KOPT-K1 (cell line): ENCODE data around the gene POGLUT3.

ENCODE experiments used
- H3K27ac ChIP-seq: fragments of 200-600 bp; sonication (generic); 2 replicates; pipeline ENCODE4 v1.5.1; 2016; ENCODE audit warnings: antibody characterized with exemption, mild to moderate bottlenecking, low read depth, low read length; ENCODE audit not compliant: poor library complexity, severe bottlenecking
- H3K36me3 ChIP-seq: fragments of 200-600 bp; sonication (generic); 2 replicates; pipeline ENCODE4 v1.5.1; 2017; ENCODE audit warnings: antibody characterized with exemption, mild to moderate bottlenecking, low read length, moderate library complexity; ENCODE audit not compliant: insufficient read depth
- H3K9me3 ChIP-seq: fragments of 200-600 bp; sonication (generic); 2 replicates; pipeline ENCODE4 v1.5.1; 2017; ENCODE audit warnings: antibody characterized with exemption, low read length, mild to moderate bottlenecking; ENCODE audit not compliant: insufficient read depth, poor library complexity, severe bottlenecking

Gene POGLUT3

DNA sequence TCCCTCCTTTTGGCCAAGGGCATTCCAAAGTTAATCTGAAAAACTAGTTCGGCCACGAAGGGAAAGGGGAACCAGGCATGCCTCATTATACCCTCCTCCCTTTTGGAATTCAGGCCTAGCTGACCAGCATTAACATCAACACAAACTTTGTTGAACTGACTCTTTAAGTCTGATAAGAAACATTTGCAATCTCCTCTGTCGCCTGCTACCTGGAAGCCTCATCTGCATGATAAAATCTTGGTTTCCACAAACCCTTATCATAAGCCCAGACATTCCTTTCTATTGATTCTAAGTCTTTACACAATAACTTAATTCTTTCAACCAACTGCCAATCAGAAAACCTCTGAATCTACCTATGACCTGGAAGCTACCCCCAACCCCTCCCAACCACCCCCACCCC lies 11.4 kb downstream of the POGLUT3 start:
- peaks cover 91% of the 10 kb centered on the region for H3K36me3 ChIP-seq
- no peak overlapping the region for H3K27ac ChIP-seq
- no peaks in the 10 kb centered on the region for H3K9me3 ChIP-seq

GRCh38 chr11:108486331-108486730 lies 11.9 kb downstream of the POGLUT3 start:
- Histone ChIP-seq H3K27ac (no peak overlapping the region), H3K36me3 (peaks cover 96% of the 10 kb centered on the region), H3K9me3 (no peaks in the 10 kb centered on the region)

DNA sequence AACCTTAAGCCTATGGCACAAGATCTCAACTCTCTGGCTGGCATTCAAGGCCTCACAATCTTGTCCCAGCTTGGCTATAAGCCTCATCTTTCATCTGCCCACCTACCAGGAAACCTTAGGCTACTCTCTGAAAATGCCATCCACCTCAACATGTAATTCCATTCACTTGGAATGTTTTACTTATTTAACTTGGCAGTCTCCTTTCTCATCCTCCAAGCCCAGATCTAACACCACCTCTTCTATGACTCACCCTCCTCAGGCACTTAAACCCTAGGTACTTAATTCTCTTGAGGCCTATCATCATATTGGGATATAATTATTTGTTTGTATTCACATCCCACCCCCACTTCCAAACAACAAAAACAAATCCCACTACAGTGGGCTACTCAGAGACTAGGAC lies 15.0 kb downstream of the POGLUT3 start:
- Histone ChIP-seq H3K36me3 (peaks cover 97% of the 10 kb centered on the region), H3K27ac (no peak overlapping the region), H3K9me3 (no peaks in the 10 kb centered on the region)

GRCh38 chr11:108474664-108475463 lies 23.3 kb downstream of the POGLUT3 start:
- H3K36me3 ChIP-seq: peaks cover 75% of the 10 kb centered on the region

DNA sequence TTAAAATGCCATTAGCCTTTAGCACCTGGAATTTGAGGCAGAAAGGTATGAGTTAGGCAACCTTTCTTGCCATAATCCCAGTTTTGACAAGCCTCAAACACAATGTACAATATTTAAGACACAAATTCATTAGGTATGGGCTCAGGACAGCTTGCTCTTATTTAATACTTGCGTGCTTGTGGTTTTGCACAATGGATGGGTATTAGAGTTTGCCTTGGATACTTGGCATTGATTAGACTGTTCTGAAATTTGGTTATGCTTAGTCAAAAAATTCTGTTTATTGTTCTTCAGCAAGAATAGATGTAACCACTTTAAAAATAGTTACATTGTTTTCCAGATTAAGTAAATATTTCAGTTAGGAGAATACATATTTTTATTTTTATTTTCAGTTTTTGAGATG lies 25.5 kb downstream of the POGLUT3 start:
- Histone ChIP-seq H3K27ac (no peak overlapping the region), H3K36me3 (peaks cover 54% of the 10 kb centered on the region), H3K9me3 (no peaks in the 10 kb centered on the region)

More at GRCh38 chr11:108474664-108475463, 23.3 kb downstream of the POGLUT3 start:
- H3K9me3 ChIP-seq: no peaks in the 10 kb centered on the region
- H3K27ac ChIP-seq: no peak overlapping the region

DNA sequence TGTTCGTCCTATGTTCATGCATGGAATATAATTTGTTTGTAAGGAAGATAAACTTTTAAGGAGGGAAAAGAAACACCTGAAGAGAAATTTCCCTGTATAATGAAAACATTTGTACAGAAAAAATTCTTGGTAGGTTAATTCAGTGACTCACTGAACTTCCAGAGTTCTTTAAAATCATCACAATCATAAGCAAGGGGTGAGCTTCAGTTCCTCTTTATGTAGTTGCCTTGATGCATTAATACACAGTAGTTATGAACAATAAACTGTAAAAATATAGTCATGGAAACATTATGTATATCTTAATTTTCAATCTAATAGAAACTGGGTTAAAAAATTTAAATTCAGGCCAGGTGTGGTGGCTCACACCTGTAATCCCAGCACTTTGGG lies 29.7 kb downstream of the POGLUT3 start:
- Histone ChIP-seq H3K9me3 (no peaks in the 10 kb centered on the region), H3K36me3 (peaks cover 12% of the 10 kb centered on the region), H3K27ac (no peak overlapping the region)

DNA sequence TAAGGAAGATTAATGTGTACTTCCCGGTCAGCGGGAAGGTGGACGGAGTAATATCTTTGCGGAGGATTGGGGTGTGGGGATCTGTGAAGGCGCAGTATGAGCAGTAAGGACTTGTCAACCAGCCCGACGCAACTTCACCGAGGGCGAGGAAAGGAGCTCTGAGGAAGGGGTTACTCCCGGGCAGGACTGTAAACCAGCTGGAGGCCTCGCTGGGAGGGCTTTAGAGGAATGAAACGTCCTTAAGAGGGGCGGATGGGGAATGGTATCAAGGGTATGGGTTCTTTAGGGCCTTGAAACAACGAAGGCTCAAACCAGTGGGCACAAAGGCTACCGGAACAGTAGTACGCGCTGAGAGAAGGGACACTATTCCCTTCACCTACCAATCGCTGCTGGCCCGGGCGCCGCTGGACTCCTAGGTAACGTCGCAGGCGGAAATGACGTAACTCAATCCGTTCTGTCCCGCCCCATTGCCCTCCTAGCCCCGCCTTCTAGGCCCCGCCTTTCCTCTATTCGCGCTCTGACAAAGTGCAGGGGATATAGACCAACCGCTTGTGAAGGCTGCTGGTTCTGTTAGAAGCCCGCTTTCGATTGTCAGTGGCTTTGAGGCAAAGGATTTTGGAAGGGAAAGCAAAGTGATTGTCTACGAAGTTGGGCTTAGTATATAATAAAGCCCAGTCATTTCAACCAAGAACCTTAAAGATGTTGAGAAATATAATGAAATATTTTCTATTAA lies 30.9 kb downstream of the POGLUT3 start, which contains the start of gene C11orf65:
Gene C11orf65 (minus strand): TSS at position 439 of the 733 bp plus-strand sequence. CDS start 5,970 bp downstream, outside the sequence.
- Histone ChIP-seq H3K36me3 (0 out of 2 replicates have a peak, but pooled peaks cover under 1% of the 10 kb centered on the region), H3K9me3 (no peaks in the 10 kb centered on the region), H3K27ac (peak within 1 kb of the TSS; percentile 69)

DNA sequence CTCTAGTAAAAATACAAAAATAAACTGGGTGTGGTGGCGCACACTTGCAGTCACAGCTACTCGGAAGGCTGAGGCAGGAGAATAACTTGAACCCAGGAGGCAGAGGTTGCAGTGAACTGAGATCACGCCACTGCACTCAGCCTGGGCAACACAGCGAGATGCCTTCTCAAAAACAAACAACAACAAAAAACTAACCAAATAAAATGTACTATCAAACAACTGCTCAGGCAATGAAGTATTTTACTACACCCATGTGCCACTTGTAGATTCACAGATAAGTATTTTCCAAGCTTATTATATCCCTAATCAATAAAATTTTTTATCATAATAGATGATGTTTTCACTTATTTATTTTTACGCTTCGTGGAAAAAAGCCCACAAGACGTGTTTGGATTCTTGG lies 31.8 kb downstream of the POGLUT3 start:
- Histone ChIP-seq H3K9me3 (no peaks in the 10 kb centered on the region), H3K27ac (peak overlapping the region; percentile 69), H3K36me3 (no peaks in the 10 kb centered on the region)

DNA sequence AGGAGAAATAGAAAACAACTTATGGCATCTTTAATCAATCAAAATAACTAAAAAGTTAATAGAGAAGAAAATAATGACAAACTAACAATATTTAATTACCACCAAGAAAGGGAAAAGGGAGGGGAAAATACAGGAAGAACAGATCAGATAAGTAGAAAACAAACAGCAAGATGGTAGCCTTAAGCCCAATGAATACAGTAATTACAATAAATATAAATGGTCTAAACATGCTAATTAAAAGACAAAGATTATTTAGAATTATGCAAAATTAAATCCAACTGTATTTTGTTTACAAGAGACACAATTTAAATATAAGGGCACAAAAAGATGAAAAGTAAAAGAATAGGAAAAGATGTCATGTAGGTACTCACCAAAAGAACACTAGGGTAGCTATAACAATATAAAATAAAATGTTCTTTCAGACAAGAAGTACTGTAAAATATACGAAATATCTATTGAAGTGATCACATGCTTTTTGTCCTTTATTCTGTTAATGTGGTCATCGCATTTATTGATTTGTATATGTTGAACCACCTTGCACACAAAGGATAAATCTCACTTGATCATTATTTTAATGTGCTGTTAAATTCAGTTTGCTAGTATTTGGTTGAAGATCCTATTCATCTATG lies 44.9 kb downstream of the POGLUT3 start:
- H3K36me3 ChIP-seq: no peaks in the 10 kb centered on the region
- peaks cover 14% of the 10 kb centered on the region for H3K9me3 ChIP-seq
- H3K27ac ChIP-seq: no peak overlapping the region
